Occipital lobe (tissue), 2 donors: Measurements from ENCODE around the gene DUSP12. TPM values are rescaled to one million over a fixed set of nuclear protein-coding genes. Genes with fewer than 3 reads are reported as not detected.

ENCODE experiments used
- small RNA-seq: library from RNA; depleted of rRNA; stranded (forward); fragments of <200 nt; gene quantifications from one replicate; pipeline ENCODE3, GENCODE V24; 2014
- total RNA-seq: library from RNA; depleted of rRNA; stranded (reverse); fragments of >200 nt; gene quantifications from one replicate; pipeline ENCODE4 v1.2.3, GENCODE V29; 2014

DUSP12 gene
- total RNA-seq, 1 donor from 2014 or later, result 83.0 TPM

Small RNAs within 50 kb of the gene (small RNA-seq; reads per million reads assigned to genes)
- not detected for gene RN7SL466P

Other genes starting within 250 kb of the DUSP12 start
- 8.4 TPM for gene FCGR2A, start 244.3 kb upstream of the DUSP12 start, total RNA-seq
- gene HSPA6, start 225.2 kb upstream of the DUSP12 start, total RNA-seq, result 0.31 TPM
- gene FCGR3A, start 200.0 kb upstream of the DUSP12 start, total RNA-seq, result 4.7 TPM
- gene FCGR3B, start 118.6 kb upstream of the DUSP12 start, total RNA-seq, result 0.31 TPM
- gene FCGR2B, start 86.6 kb upstream of the DUSP12 start, total RNA-seq, result 0.47 TPM
- not detected for gene FCRLA, start 42.6 kb upstream of the DUSP12 start, total RNA-seq
- gene FCRLB, start 28.2 kb upstream of the DUSP12 start, total RNA-seq, result 3.1 TPM
- gene ATF6, start 16.5 kb downstream of the DUSP12 start, total RNA-seq, result 31.0 TPM